Iris pigment epithelial cell (primary cell): ENCODE data around the gene COA7.
A peak's percentile ranks its signal among the peaks of the same experiment; 100 is the strongest.

Experiments
- DNase-seq: peaks from one replicate; pipeline ENCODE4 v3.0.0-alpha.2; 2011; ENCODE audit warnings: low read depth

Gene COA7

GRCh38 chr1:52669696-52670095 is 28.5 kb downstream of the COA7 start:
- peak; percentile 43 for DNase-seq

- DNase-seq = no peak
These were observed 29.4 kb downstream of the COA7 start for GRCh38 chr1:52668711-52669110.

GRCh38 chr1:52667984-52668383 is 30.2 kb downstream of the COA7 start:
- DNase-seq = no peak

- no peak for DNase-seq
These were observed 30.9 kb downstream of the COA7 start for GRCh38 chr1:52667290-52667689.

- DNase-seq = peak; percentile 52
These were observed 32.9 kb downstream of the COA7 start for GRCh38 chr1:52665006-52665941.

- no peak for DNase-seq
These were observed 34.4 kb downstream of the COA7 start for GRCh38 chr1:52663716-52664115.

GRCh38 chr1:52662645-52663313 is 35.4 kb downstream of the COA7 start:
- DNase-seq = peak; percentile 50

- no peak for DNase-seq
These were observed 37.3 kb downstream of the COA7 start for GRCh38 chr1:52660807-52661206.

- DNase-seq = no peak
These were observed 38.1 kb downstream of the COA7 start for GRCh38 chr1:52659851-52660596.

- peak; percentile 25 for DNase-seq
These were observed 38.8 kb downstream of the COA7 start for GRCh38 chr1:52659356-52659755.

GRCh38 chr1:52658795-52659194 is 39.4 kb downstream of the COA7 start:
- no peak for DNase-seq

- DNase-seq = no peak
These were observed 40.4 kb downstream of the COA7 start for GRCh38 chr1:52657702-52658101.

GRCh38 chr1:52654063-52654462 is 44.1 kb downstream of the COA7 start:
- DNase-seq = no peak

GRCh38 chr1:52653207-52653849 is 44.8 kb downstream of the COA7 start:
- DNase-seq = no peak

GRCh38 chr1:52651904-52652303 is 46.2 kb downstream of the COA7 start:
- DNase-seq = no peak

- no peak for DNase-seq
These were observed 52.9 kb downstream of the COA7 start for GRCh38 chr1:52645261-52645660.

GRCh38 chr1:52641307-52641706 is 56.8 kb downstream of the COA7 start:
- DNase-seq = no peak

- DNase-seq = no peak
These were observed 57.5 kb downstream of the COA7 start for GRCh38 chr1:52640697-52641096.

GRCh38 chr1:52637946-52638345 is 60.2 kb downstream of the COA7 start:
- DNase-seq = no peak

GRCh38 chr1:52636721-52637695 is 61.1 kb downstream of the COA7 start:
- no peak for DNase-seq
